ENCODE results near the gene SNX32. TPM values are rescaled to one million over a fixed set of nuclear protein-coding genes. Genes with fewer than 3 reads are reported as not detected.
A peak's percentile ranks its signal among the peaks of the same experiment; 100 is the strongest.

The SNX32 gene
- total and polyA plus RNA-seq, 9 of the 15 experiments (the other 6 are each of a cell fraction or from before 2014, with no cell fraction given) = 0.03 TPM; not detected in 7

DNA sequence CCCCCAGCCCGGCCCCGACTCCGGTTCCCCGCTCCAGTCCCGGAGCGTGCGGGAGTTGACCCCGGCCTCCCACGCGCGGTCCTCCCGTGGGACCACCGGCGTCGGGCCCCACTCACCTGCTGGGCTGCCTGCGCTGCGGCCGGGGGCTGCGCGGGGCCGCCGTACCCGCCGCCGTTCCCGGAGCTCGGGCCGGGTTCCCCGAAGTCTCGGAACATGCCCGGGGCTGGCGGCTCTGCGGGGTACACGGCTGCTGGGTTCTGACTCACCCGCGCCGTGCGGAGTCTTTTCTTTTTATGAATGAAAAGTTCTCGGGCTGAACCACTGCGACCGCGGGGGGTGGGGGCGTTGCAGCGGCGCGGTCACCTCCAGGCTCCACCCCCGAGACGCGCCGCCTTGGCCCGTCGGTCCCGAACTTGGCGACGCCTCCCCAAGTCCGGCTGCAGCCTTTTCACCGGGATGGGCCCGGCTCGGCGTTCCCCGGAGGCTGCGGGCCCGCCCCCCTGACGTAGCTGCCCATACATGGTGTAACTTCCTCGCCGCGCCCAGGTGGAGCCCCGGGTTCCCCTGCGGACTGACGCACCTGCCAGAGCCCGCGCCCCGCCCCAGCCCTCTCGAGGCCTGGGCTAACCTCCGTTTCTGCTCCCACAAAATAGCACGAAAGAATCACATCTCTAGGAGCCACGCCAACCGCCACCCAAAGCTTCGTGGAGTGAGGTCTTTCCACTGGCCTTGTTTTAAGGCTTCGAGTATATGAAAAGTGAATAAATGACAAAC, 66.5 kb downstream of the SNX32 start, which contains the start of gene FOSL1 (continued):
- TF ChIP-seq RBM39 (optimal IDR thresholded peaks at IDR 0.05; ENCODE audit: low read depth, low read length) (no peak), RFX7 (CRISPR knock-in tag; IDR thresholded peaks at IDR 0.05) (no peak), ZFPM2 (CRISPR knock-in tag; IDR thresholded peaks at IDR 0.05) (no peak), TCF3 (CRISPR knock-in tag; IDR thresholded peaks at IDR 0.05) (0 out of 2 replicates have a peak, but pooled peaks have one; percentile 16), RBFOX2 (IDR thresholded peaks at IDR 0.05; ENCODE audit: low read depth, low read length) (peak; percentile 93), DMBX1 (CRISPR knock-in tag; IDR thresholded peaks at IDR 0.05; ENCODE audit: borderline replicate concordance) (no peak), FOXP1 (CRISPR knock-in tag; IDR thresholded peaks at IDR 0.05) (peak; percentile 74), NRF1 (conservative IDR thresholded peaks at IDR 0.05 in 1 of 2, IDR thresholded peaks at IDR 0.05 in 1 of 2) (peak; percentile 75 to 81), HSF4 (CRISPR knock-in tag; IDR thresholded peaks at IDR 0.05; ENCODE audit: borderline replicate concordance) (no peak), TGIF2 (CRISPR knock-in tag; IDR thresholded peaks at IDR 0.05) (no peak), TAF7 (tag; IDR thresholded peaks at IDR 0.05) (no peak), ARNT (IDR thresholded peaks at IDR 0.05) (no peak), ZNF324 (CRISPR knock-in tag; IDR thresholded peaks at IDR 0.05) (no peak), CBX2 (IDR thresholded peaks at IDR 0.05; ENCODE audit: insufficient read depth, low read length, poor library complexity, severe bottlenecking) (no peak), ZNF282 (CRISPR knock-in tag; IDR thresholded peaks at IDR 0.05) (peak; percentile 82; the same call in 1 of the 2 replicates), ARID1B (IDR thresholded peaks at IDR 0.05) (no peak)
- TF ChIP-seq, protein P1, sequence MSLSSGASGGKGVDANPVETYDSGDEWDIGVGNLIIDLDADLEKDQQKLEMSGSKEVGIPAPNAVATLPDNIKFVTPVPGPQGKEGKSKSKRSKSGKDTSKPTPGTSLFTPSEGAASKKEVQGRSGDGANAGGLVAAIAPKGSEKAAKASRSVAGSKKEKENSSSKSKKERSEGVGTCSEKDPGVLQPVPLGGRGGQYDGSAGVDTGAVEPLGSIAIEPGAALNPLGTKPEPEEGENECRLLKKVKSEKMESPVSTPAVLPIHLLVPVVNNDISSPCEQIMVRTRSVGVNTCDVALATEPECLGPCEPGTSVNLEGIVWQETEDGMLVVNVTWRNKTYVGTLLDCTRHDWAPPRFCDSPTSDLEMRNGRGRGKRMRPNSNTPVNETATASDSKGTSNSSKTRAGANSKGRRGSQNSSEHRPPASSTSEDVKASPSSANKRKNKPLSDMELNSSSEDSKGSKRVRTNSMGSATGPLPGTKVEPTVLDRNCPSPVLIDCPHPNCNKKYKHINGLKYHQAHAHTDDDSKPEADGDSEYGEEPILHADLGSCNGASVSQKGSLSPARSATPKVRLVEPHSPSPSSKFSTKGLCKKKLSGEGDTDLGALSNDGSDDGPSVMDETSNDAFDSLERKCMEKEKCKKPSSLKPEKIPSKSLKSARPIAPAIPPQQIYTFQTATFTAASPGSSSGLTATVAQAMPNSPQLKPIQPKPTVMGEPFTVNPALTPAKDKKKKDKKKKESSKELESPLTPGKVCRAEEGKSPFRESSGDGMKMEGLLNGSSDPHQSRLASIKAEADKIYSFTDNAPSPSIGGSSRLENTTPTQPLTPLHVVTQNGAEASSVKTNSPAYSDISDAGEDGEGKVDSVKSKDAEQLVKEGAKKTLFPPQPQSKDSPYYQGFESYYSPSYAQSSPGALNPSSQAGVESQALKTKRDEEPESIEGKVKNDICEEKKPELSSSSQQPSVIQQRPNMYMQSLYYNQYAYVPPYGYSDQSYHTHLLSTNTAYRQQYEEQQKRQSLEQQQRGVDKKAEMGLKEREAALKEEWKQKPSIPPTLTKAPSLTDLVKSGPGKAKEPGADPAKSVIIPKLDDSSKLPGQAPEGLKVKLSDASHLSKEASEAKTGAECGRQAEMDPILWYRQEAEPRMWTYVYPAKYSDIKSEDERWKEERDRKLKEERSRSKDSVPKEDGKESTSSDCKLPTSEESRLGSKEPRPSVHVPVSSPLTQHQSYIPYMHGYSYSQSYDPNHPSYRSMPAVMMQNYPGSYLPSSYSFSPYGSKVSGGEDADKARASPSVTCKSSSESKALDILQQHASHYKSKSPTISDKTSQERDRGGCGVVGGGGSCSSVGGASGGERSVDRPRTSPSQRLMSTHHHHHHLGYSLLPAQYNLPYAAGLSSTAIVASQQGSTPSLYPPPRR (CRISPR knock-in tag; IDR thresholded peaks at IDR 0.05; ENCODE audit: borderline replicate concordance) = no peak
- TF ChIP-seq, protein P2, sequence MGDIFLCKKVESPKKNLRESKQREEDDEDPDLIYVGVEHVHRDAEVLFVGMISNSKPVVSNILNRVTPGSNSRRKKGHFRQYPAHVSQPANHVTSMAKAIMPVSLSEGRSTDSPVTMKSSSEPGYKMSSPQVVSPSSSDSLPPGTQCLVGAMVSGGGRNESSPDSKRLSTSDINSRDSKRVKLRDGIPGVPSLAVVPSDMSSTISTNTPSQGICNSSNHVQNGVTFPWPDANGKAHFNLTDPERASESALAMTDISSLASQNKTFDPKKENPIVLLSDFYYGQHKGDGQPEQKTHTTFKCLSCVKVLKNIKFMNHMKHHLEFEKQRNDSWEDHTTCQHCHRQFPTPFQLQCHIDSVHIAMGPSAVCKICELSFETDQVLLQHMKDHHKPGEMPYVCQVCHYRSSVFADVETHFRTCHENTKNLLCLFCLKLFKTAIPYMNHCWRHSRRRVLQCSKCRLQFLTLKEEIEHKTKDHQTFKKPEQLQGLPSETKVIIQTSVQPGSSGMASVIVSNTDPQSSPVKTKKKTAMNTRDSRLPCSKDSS (IDR thresholded peaks at IDR 0.05; ENCODE audit: low read depth, partially characterized antibody) = no peak
- TF ChIP-seq, protein P3, sequence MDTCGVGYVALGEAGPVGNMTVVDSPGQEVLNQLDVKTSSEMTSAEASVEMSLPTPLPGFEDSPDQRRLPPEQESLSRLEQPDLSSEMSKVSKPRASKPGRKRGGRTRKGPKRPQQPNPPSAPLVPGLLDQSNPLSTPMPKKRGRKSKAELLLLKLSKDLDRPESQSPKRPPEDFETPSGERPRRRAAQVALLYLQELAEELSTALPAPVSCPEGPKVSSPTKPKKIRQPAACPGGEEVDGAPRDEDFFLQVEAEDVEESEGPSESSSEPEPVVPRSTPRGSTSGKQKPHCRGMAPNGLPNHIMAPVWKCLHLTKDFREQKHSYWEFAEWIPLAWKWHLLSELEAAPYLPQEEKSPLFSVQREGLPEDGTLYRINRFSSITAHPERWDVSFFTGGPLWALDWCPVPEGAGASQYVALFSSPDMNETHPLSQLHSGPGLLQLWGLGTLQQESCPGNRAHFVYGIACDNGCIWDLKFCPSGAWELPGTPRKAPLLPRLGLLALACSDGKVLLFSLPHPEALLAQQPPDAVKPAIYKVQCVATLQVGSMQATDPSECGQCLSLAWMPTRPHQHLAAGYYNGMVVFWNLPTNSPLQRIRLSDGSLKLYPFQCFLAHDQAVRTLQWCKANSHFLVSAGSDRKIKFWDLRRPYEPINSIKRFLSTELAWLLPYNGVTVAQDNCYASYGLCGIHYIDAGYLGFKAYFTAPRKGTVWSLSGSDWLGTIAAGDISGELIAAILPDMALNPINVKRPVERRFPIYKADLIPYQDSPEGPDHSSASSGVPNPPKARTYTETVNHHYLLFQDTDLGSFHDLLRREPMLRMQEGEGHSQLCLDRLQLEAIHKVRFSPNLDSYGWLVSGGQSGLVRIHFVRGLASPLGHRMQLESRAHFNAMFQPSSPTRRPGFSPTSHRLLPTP (IDR thresholded peaks at IDR 0.05; ENCODE audit: borderline replicate concordance, extremely low read depth, insufficient read length) = no peak
